SK-N-SH (cell line): ENCODE data around the gene APP. TPM values are rescaled to one million over a fixed set of nuclear protein-coding genes. Genes with fewer than 3 reads are reported as not detected.

Experiments used
- CTCF ChIA-PET: fragments of 300-600, 350-600 bp; formaldehyde crosslinking; extraction: SDS; loops from one replicate; lab custom pipeline; 2021; lab: Yijun Ruan, JAX
- POLR2A ChIA-PET: fragments of 350-600 bp; sonication (Branson Sonifier 250); formaldehyde crosslinking; extraction: SDS; loops from one replicate; lab custom pipeline; 2020; ENCODE audit warnings: antibody characterized with exemption, inconsistent platforms; lab: Yijun Ruan, JAX
- DNase-seq: peaks from one replicate; pipeline ENCODE4 v3.0.0; 2012
- H2AFZ ChIP-seq: fragments of 200-600 bp; sonication (generic); 2 replicates; pipeline ENCODE4 v1.8.1; 2016; ENCODE audit warnings: antibody characterized with exemption, mild to moderate bottlenecking, low read depth
- H3F3A ChIP-seq: fragments of 200-600 bp; sonication (generic); replicated peaks from 2 replicates; pipeline ENCODE3; 2016; ENCODE audit warnings: antibody characterized with exemption, mild to moderate bottlenecking; ENCODE audit not compliant: insufficient read depth
- H3K27ac ChIP-seq, 2 experiments: fragments of 200-500 bp in 1 of 2; fragments of 200-600 bp in 1 of 2; sonication (Bioruptor generic) in 1 of 2; sonication (generic), shearing (Covaris generic) in 1 of 2; 2 replicates each; pipeline versions ENCODE4 v1.5.1 to v1.6.1; 2014 to 2016; ENCODE audit warnings: low read depth in 2 of 2, inconsistent platforms in 1 of 2, low read length in 1 of 2, mild to moderate bottlenecking in 1 of 2, mixed read lengths in 1 of 2
- H3K27me3 ChIP-seq: fragments of 200-600 bp; sonication (generic), shearing (Covaris generic); 2 replicates; pipeline ENCODE4 v1.6.1; 2016; ENCODE audit warnings: mixed run types; ENCODE audit not compliant: insufficient read depth
- H3K36me3 ChIP-seq, 2 experiments: fragments of 200-500 bp in 1 of 2; fragments of 200-600 bp in 1 of 2; sonication (Bioruptor generic) in 1 of 2; sonication (generic) in 1 of 2; replicated peaks in 1 of 2; 2 replicates each; pipeline versions ENCODE3 to v1.5.1; 2014 to 2016; ENCODE audit warnings: low read length in 1 of 2, mild to moderate bottlenecking in 1 of 2; ENCODE audit not compliant: insufficient read depth in 2 of 2, control insufficient read depth in 1 of 2
- H3K4me1 ChIP-seq, 2 experiments: fragments of 200-500 bp in 1 of 2; fragments of 200-600 bp in 1 of 2; sonication (Bioruptor generic) in 1 of 2; sonication (generic), shearing (Covaris generic) in 1 of 2; 2 replicates each; pipeline versions ENCODE4 v1.5.1 to v1.6.1; 2014 to 2016; ENCODE audit warnings: low read depth in 1 of 2, low read length in 1 of 2, mixed run types in 1 of 2; ENCODE audit not compliant: insufficient read depth in 2 of 2, control insufficient read depth in 1 of 2
- H3K4me2 ChIP-seq: fragments of 200-600 bp; sonication (generic), shearing (Covaris generic); 2 replicates; pipeline ENCODE4 v1.6.1; 2017; ENCODE audit warnings: mixed run types
- H3K4me3 ChIP-seq, 2 experiments: fragments of 200-500 bp in 1 of 2; fragments of 200-600 bp in 1 of 2; sonication (Bioruptor generic) in 1 of 2; sonication (generic), shearing (Covaris generic) in 1 of 2; 2 replicates each; pipeline versions ENCODE4 v1.5.1 to v1.8.1; 2014 to 2016; ENCODE audit warnings: low read depth in 2 of 2, inconsistent platforms in 1 of 2, low read length in 1 of 2, mild to moderate bottlenecking in 1 of 2, mixed read lengths in 1 of 2, moderate library complexity in 1 of 2
- H3K79me2 ChIP-seq: fragments of 200-600 bp; sonication (generic); 2 replicates; pipeline ENCODE4 v1.8.1; 2017; ENCODE audit warnings: mild to moderate bottlenecking; ENCODE audit not compliant: insufficient read depth
- H3K9ac ChIP-seq: fragments of 200-600 bp; sonication (generic); 2 replicates; pipeline ENCODE4 v1.6.1; 2017; ENCODE audit warnings: mixed run types
- H3K9me2 ChIP-seq: fragments of 200-600 bp; sonication (generic); 2 replicates; pipeline ENCODE4 v1.6.1; 2017; ENCODE audit warnings: mixed run types
- H3K9me3 ChIP-seq: fragments of 200-600 bp; sonication (generic); 2 replicates; pipeline ENCODE4 v1.6.1; 2017; ENCODE audit warnings: mixed run types, mild to moderate bottlenecking, moderate library complexity
- H4K20me1 ChIP-seq: fragments of 200-600 bp; sonication (generic); 2 replicates; pipeline ENCODE4 v1.6.1; 2017; ENCODE audit warnings: mild to moderate bottlenecking, mixed run types; ENCODE audit not compliant: insufficient read depth
- CTCF ChIP-seq: fragments of 200-600 bp; sonication (generic); IDR thresholded peaks from 2 replicates; pipeline ENCODE4 v1.6.1; 2017; ENCODE audit warnings: antibody characterized with exemption, mild to moderate bottlenecking, moderate library complexity
- EP300 ChIP-seq, 2 experiments: IDR thresholded peaks; 2 replicates each; pipeline versions ENCODE4 v1.4.0 to v1.6.1; 2012; ENCODE audit warnings: borderline replicate concordance in 1 of 2, low read depth in 1 of 2, low read length in 1 of 2
- EZH2phosphoT487 ChIP-seq: fragments of 200-600 bp; sonication (generic); IDR thresholded peaks from 2 replicates; pipeline ENCODE4 v1.6.1; 2017; ENCODE audit warnings: low read depth, mixed run types, mild to moderate bottlenecking, antibody characterized with exemption, moderate library complexity, borderline replicate concordance
- FOSL2 ChIP-seq: IDR thresholded peaks from 2 replicates; pipeline ENCODE4 v1.4.0; 2012; ENCODE audit warnings: low read depth, mild to moderate bottlenecking, moderate library complexity, borderline replicate concordance
- FOXM1 ChIP-seq: IDR thresholded peaks from 2 replicates; pipeline ENCODE4 v1.4.0; 2012; ENCODE audit warnings: low read depth, mild to moderate bottlenecking
- GABPA ChIP-seq: IDR thresholded peaks from 2 replicates; pipeline ENCODE4 v1.4.0; 2012; ENCODE audit warnings: low read depth, mild to moderate bottlenecking
- IRF3 ChIP-seq: fragments of 150-350 bp; IDR thresholded peaks from 2 replicates; pipeline ENCODE4 v1.6.1; 2016; ENCODE audit warnings: mild to moderate bottlenecking, low read depth, low read length
- MEF2A ChIP-seq: IDR thresholded peaks from 2 replicates; pipeline ENCODE4 v1.4.0; 2012; ENCODE audit warnings: low read depth, borderline replicate concordance
- PBX3 ChIP-seq: IDR thresholded peaks from 2 replicates; pipeline ENCODE4; 2012
- RAD21 ChIP-seq: IDR thresholded peaks from 2 replicates; pipeline ENCODE4 v1.6.1; 2012; ENCODE audit warnings: mild to moderate bottlenecking, low read length
- RCOR1 ChIP-seq: fragments of 150-350 bp; IDR thresholded peaks from 2 replicates; pipeline ENCODE4 v1.6.1; 2017; ENCODE audit warnings: antibody characterized with exemption, low read length
- TCF12 ChIP-seq: IDR thresholded peaks from 2 replicates; pipeline ENCODE4 v1.4.0; 2012
- USF1 ChIP-seq: IDR thresholded peaks from 2 replicates; pipeline ENCODE4 v1.4.0; 2012; ENCODE audit warnings: low read depth, borderline replicate concordance
- WGBS: methylation state at CpG from one replicate; pipeline ENCODE4 v1.1.6; 2017; ENCODE audit warnings: low lambda C conversion rate; 5-methylcytosine and 5-hydroxymethylcytosine counted together
- polyA plus RNA-seq, 3 experiments: library from polyadenylated mRNA; depleted of rRNA; stranded (reverse); fragments of >200 nt; gene quantifications; 2 replicates each; pipeline ENCODE4 v1.2.3, GENCODE V29; 2012

APP gene
- polyA plus RNA-seq, 1 of the 3 experiments (the other 2 are of a cell fraction) = 780 TPM

- peaks cover 20 to 21% of the 10 kb centered on the region in 2 experiments for H3K36me3 ChIP-seq
- H3K4me1 ChIP-seq = no peaks in the 10 kb centered on the region
- H3K4me3 ChIP-seq = no peak overlapping the region
- no peaks in the 10 kb centered on the region for H4K20me1 ChIP-seq
- no peaks in the 10 kb centered on the region for H3K9me3 ChIP-seq
- H3K27me3 ChIP-seq = no peaks in the 10 kb centered on the region
- ChIA-PET CTCF (no interaction called here), POLR2A (no interaction called here)
- H3K27ac ChIP-seq = no peak overlapping the region; a peak in 1 of 4 replicates
- H3K79me2 ChIP-seq = no peaks in the 10 kb centered on the region
- WGBS = 95% methylated on average over 19 of the region's 19 CpGs
- no peak overlapping the region for H3K4me2 ChIP-seq
- H3F3A ChIP-seq = peaks cover 3% of the 10 kb centered on the region
- no peaks in the 10 kb centered on the region for H3K9me2 ChIP-seq
- H3K9ac ChIP-seq = no peak overlapping the region
- no peak for DNase-seq
- no peak overlapping the region for H2AFZ ChIP-seq
- no peak for TF ChIP-seq EP300 (IDR thresholded peaks at IDR 0.05; ENCODE audit: borderline replicate concordance in 1 of 2, low read depth in 1 of 2, low read length in 1 of 2)
- TF ChIP-seq USF1 = no peak
- no peak for TF ChIP-seq TCF12
- TF ChIP-seq RCOR1 = no peak
- no peak for TF ChIP-seq MEF2A
- no peak for TF ChIP-seq RAD21
- no peak for TF ChIP-seq FOXM1
- no peak for TF ChIP-seq PBX3
- no peak for TF ChIP-seq GABPA
- TF ChIP-seq FOSL2 = no peak
- TF ChIP-seq IRF3 = no peak
- no peak for TF ChIP-seq EZH2phosphoT487
- no peak for TF ChIP-seq CTCF
These were observed 170.5 kb downstream of the APP start for GRCh38 chr21:25999921-26000582.
